Measurements from ENCODE around the gene NPL.

NPL gene

GRCh38 chr1:182869241-182869666, 79.7 kb downstream of the NPL start:
- Histone ChIP-seq H3K4me2 (ENCODE audit: low read depth, low read length, poor library complexity, severe bottlenecking) (no peak overlapping the region), H3F3A (ENCODE audit: insufficient read depth) (peaks cover 51% of the 10 kb centered on the region), H3K9me3 (ENCODE audit: insufficient read depth, low read length) (no peaks in the 10 kb centered on the region), H2AFZ (ENCODE audit: low read depth, low read length, severe bottlenecking) (no peak overlapping the region), H3K9ac (ENCODE audit: low read length) (no peak overlapping the region), H4K20me1 (ENCODE audit: low read depth, low read length) (peaks cover 10% of the 10 kb centered on the region; the same call in 1 of the 2 replicates), H3K79me2 (ENCODE audit: insufficient read depth, low read length) (peaks cover 14% of the 10 kb centered on the region), H3K27ac (ENCODE audit: low read depth, low read length) (no peak overlapping the region), H3K27me3 (ENCODE audit: low read length) (no peaks in the 10 kb centered on the region), H3K36me3 (ENCODE audit: low read length) (peaks cover 89% of the 10 kb centered on the region), H3K9me2 (replicated peaks; ENCODE audit: insufficient read depth, low read length) (no peaks in the 10 kb centered on the region), H3K4me3 (ENCODE audit: insufficient read depth, low read length, poor library complexity, severe bottlenecking) (no peak overlapping the region)
- TF ChIP-seq EZH2phosphoT487 (conservative IDR thresholded peaks at IDR 0.05; ENCODE audit: low read length) (no peak), CTCF (IDR thresholded peaks at IDR 0.05; ENCODE audit: insufficient read depth, low read length, poor library complexity, severe bottlenecking) (no peak)

- no peak overlapping the region for H3K4me2 ChIP-seq (ENCODE audit: low read depth, low read length, poor library complexity, severe bottlenecking)
- H3K79me2 ChIP-seq (ENCODE audit: insufficient read depth, low read length), result no peaks in the 10 kb centered on the region; the same call in none of the 2 replicates
- no peak overlapping the region for H2AFZ ChIP-seq (ENCODE audit: low read depth, low read length, severe bottlenecking)
- H3K9ac ChIP-seq (ENCODE audit: low read length), result no peak overlapping the region
- no peaks in the 10 kb centered on the region for H3K27me3 ChIP-seq (ENCODE audit: low read length)
- H3K9me2 ChIP-seq (replicated peaks; ENCODE audit: insufficient read depth, low read length), result no peaks in the 10 kb centered on the region
- TF ChIP-seq EZH2phosphoT487 (conservative IDR thresholded peaks at IDR 0.05; ENCODE audit: low read length), result no peak
- no peak for TF ChIP-seq CTCF (IDR thresholded peaks at IDR 0.05; ENCODE audit: insufficient read depth, low read length, poor library complexity, severe bottlenecking)
- H4K20me1 ChIP-seq (ENCODE audit: low read depth, low read length), result peaks cover 16% of the 10 kb centered on the region; the same call in 1 of the 2 replicates
- H3K27ac ChIP-seq (ENCODE audit: low read depth, low read length), result no peak overlapping the region
- H3K36me3 ChIP-seq (ENCODE audit: low read length), result peaks cover 89% of the 10 kb centered on the region
- H3K4me3 ChIP-seq (ENCODE audit: insufficient read depth, low read length, poor library complexity, severe bottlenecking), result no peak overlapping the region
- peaks cover 64% of the 10 kb centered on the region for H3F3A ChIP-seq (ENCODE audit: insufficient read depth)
- H3K9me3 ChIP-seq (ENCODE audit: insufficient read depth, low read length), result no peaks in the 10 kb centered on the region
Measured at GRCh38 chr1:182872881-182873280, 83.3 kb downstream of the NPL start.

DNA sequence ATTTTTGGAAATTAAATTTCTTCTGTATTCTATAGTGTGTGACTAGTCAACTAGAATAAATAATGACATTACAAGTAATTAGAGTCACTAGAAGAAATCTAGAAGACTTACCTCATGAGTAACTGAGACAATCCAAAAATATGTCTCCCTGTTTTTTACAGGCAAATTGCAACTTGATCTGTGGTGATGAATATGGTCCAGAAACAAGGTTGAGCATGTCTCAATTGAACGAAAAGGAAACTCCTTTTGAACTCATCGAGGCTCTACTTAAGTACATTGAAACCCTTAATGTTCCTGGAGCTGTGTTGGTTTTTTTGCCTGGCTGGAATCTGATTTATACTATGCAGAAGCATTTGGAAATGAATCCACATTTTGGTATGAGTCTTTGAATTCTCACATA, 86.3 kb downstream of the NPL start:
- H3K79me2 ChIP-seq (ENCODE audit: insufficient read depth, low read length), result no peaks in the 10 kb centered on the region; the same call in none of the 2 replicates
- no peaks in the 10 kb centered on the region for H3K9me3 ChIP-seq (ENCODE audit: insufficient read depth, low read length)
- no peak overlapping the region for H3K4me2 ChIP-seq (ENCODE audit: low read depth, low read length, poor library complexity, severe bottlenecking)
- no peaks in the 10 kb centered on the region for H3K9me2 ChIP-seq (replicated peaks; ENCODE audit: insufficient read depth, low read length)
- H3K36me3 ChIP-seq (ENCODE audit: low read length), result peaks cover 95% of the 10 kb centered on the region
- no peak overlapping the region for H2AFZ ChIP-seq (ENCODE audit: low read depth, low read length, severe bottlenecking)
- peaks cover 15% of the 10 kb centered on the region; the same call in 1 of the 2 replicates for H4K20me1 ChIP-seq (ENCODE audit: low read depth, low read length)
- no peak overlapping the region for H3K4me3 ChIP-seq (ENCODE audit: insufficient read depth, low read length, poor library complexity, severe bottlenecking)
- H3K9ac ChIP-seq (ENCODE audit: low read length), result no peak overlapping the region
- H3K27me3 ChIP-seq (ENCODE audit: low read length), result no peaks in the 10 kb centered on the region
- TF ChIP-seq EZH2phosphoT487 (conservative IDR thresholded peaks at IDR 0.05; ENCODE audit: low read length) (no peak), CTCF (IDR thresholded peaks at IDR 0.05; ENCODE audit: insufficient read depth, low read length, poor library complexity, severe bottlenecking) (no peak)
- H3K27ac ChIP-seq (ENCODE audit: low read depth, low read length), result no peak overlapping the region
- peaks cover 74% of the 10 kb centered on the region for H3F3A ChIP-seq (ENCODE audit: insufficient read depth)

Data from SU-DHL-6 (cell line).